GM10847 (cell line): ENCODE data around the gene SMIM13.

Source experiments
- POLR2A ChIP-seq: IDR thresholded peaks from 2 replicates; pipeline ENCODE4 v1.6.1; 2011; ENCODE audit not compliant: insufficient read length; ENCODE audit errors: extremely low read depth

SMIM13 gene

GRCh38 chr6:11136809-11137208, 43.2 kb downstream of the SMIM13 start:
- no peak for TF ChIP-seq POLR2A

- TF ChIP-seq POLR2A, result no peak
Observed at GRCh38 chr6:11139051-11139960, 45.7 kb downstream of the SMIM13 start.

- no peak for TF ChIP-seq POLR2A
Observed at GRCh38 chr6:11140056-11140455, 46.4 kb downstream of the SMIM13 start.

GRCh38 chr6:11141295-11141694, 47.7 kb downstream of the SMIM13 start:
- TF ChIP-seq POLR2A, result no peak

GRCh38 chr6:11142296-11143027, 48.8 kb downstream of the SMIM13 start:
- no peak for TF ChIP-seq POLR2A

GRCh38 chr6:11143394-11144371, 50.0 kb downstream of the SMIM13 start:
- no peak for TF ChIP-seq POLR2A

- no peak for TF ChIP-seq POLR2A
Observed at GRCh38 chr6:11144393-11144851, 50.8 kb downstream of the SMIM13 start.

GRCh38 chr6:11146117-11146826, 52.6 kb downstream of the SMIM13 start:
- no peak for TF ChIP-seq POLR2A

GRCh38 chr6:11149551-11149950, 55.9 kb downstream of the SMIM13 start:
- TF ChIP-seq POLR2A, result no peak

- no peak for TF ChIP-seq POLR2A
Observed at GRCh38 chr6:11151488-11151887, 57.9 kb downstream of the SMIM13 start.

- TF ChIP-seq POLR2A, result no peak
Observed at GRCh38 chr6:11152581-11152980, 58.9 kb downstream of the SMIM13 start.

- no peak for TF ChIP-seq POLR2A
Observed at GRCh38 chr6:11153447-11153846, 59.8 kb downstream of the SMIM13 start.

- TF ChIP-seq POLR2A, result no peak
Observed at GRCh38 chr6:11155589-11155988, 62.0 kb downstream of the SMIM13 start.

- TF ChIP-seq POLR2A, result no peak
Observed at GRCh38 chr6:11160199-11160598, 66.6 kb downstream of the SMIM13 start.
